Measurements from ENCODE around the gene PRM1.
A peak's percentile ranks its signal among the peaks of the same experiment; 100 is the strongest.

The PRM1 gene

DNA sequence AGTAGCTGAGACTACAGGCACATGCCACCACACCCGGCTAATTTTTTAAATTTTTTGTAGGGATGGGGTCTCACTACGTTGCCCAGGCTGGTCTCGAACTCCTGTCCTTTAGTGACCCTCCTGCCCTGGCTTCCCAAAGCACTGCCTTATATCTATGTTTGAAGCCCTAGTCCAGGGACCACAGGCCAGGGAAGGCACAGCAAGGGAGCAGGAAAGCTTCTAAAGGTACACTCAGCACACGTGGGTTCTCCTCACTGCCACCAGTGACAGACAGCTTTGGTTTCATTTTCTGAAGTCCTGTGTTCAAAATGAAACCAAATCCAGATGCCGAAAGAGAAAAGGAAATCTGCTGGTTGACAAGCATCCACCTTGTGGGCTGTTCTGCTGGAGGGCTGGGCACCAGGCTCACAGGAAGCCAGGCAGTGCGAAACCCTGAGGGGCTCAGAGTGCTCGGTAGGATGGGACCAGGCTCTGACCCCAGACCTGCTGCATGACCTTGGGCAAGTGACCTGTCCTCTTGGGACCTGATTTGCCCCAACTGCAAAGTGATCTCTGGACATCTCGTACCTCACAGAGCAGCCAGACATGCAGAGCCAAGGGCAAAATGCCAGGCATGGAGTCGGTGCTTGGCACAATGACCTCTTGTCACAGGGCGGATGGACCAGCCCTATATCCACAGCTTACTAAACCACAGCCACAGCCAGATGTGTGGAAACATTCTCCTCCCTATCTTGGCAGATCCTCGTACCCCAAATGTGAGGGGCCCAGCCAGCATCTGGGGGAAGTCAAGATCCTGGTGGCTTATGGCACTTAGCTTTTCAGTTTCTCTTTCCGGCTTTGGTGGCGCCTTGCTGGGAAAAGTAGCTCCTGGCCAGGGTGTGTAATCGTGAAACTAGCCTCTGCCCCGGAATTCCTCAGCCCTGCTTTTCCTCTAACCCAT lies 22.3 kb downstream of the PRM1 start:
- no peak for TF ChIP-seq MYC (IDR thresholded peaks at IDR 0.05; ENCODE audit: low read depth, low read length)
- TF ChIP-seq POLR2A (IDR thresholded peaks at IDR 0.05; ENCODE audit: extremely low read depth, insufficient read length) = no peak
- no peak for TF ChIP-seq CTCF (IDR thresholded peaks at IDR 0.05; ENCODE audit: low read depth, low read length)
- TF ChIP-seq MAX (IDR thresholded peaks at IDR 0.05; ENCODE audit: low read depth, low read length) = no peak
- no peak for DNase-seq (ENCODE audit: low read depth)
- no peak overlapping the region for H3K4me3 ChIP-seq (ENCODE audit: low read depth, low read length)

DNA sequence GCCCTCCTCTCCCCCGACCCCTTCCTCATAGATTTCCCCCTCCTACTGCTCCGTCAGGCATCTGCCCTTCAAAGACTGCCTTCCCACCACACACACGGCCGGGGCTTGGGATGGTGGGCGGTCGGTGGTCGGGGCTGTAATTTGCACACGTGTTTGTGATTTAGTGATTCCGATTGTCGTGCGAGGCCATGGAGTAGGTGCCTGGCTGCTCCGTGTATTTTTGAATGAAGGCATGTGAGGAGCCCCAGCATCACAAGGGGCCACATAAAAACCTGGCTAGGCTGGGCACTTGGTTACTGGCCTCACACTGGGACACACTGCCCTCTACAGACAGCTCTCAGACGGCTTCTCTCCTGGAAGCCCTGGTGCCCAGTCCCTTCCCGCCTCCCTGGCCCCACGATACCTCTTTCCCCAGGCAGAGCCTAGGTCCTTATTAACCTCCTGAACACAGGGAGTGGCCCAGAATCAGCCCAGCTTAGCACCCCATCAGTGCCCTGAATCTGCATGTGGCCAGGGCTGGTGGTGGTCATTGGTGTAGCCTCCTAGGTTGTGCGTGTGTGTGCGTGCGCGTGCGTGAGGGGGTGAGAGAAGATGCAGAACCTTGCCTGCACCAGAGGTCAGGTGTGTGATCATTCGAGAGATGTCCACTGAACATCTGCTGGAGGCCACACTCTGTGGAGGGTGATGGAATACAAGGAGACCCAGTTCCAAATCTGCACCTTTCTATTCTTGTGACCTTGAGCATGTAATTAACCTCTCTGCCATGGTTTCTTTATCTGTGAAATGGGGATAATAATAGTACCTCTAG lies 23.8 kb downstream of the PRM1 start:
- peak overlapping the region; percentile 64 for H3K4me3 ChIP-seq (ENCODE audit: low read depth, low read length)
- TF ChIP-seq POLR2A (IDR thresholded peaks at IDR 0.05; ENCODE audit: extremely low read depth, insufficient read length) = no peak
- no peak; the same call in 1 of the 2 replicates for TF ChIP-seq MYC (IDR thresholded peaks at IDR 0.05; ENCODE audit: low read depth, low read length)
- TF ChIP-seq MAX (IDR thresholded peaks at IDR 0.05; ENCODE audit: low read depth, low read length) = peak; percentile 63; the same call in 1 of the 2 replicates
- peak; percentile 74 for TF ChIP-seq CTCF (IDR thresholded peaks at IDR 0.05; ENCODE audit: low read depth, low read length)
- peak; percentile 88 for DNase-seq (ENCODE audit: low read depth)

GRCh38 chr16:11256661-11257130 lies 24.4 kb downstream of the PRM1 start:
- TF ChIP-seq MAX (IDR thresholded peaks at IDR 0.05; ENCODE audit: low read depth, low read length) (no peak), POLR2A (IDR thresholded peaks at IDR 0.05; ENCODE audit: extremely low read depth, insufficient read length) (no peak), CTCF (IDR thresholded peaks at IDR 0.05; ENCODE audit: low read depth, low read length) (no peak)
- no peak for DNase-seq (ENCODE audit: low read depth)
- peak overlapping the region; percentile 64 for H3K4me3 ChIP-seq (ENCODE audit: low read depth, low read length)

DNA sequence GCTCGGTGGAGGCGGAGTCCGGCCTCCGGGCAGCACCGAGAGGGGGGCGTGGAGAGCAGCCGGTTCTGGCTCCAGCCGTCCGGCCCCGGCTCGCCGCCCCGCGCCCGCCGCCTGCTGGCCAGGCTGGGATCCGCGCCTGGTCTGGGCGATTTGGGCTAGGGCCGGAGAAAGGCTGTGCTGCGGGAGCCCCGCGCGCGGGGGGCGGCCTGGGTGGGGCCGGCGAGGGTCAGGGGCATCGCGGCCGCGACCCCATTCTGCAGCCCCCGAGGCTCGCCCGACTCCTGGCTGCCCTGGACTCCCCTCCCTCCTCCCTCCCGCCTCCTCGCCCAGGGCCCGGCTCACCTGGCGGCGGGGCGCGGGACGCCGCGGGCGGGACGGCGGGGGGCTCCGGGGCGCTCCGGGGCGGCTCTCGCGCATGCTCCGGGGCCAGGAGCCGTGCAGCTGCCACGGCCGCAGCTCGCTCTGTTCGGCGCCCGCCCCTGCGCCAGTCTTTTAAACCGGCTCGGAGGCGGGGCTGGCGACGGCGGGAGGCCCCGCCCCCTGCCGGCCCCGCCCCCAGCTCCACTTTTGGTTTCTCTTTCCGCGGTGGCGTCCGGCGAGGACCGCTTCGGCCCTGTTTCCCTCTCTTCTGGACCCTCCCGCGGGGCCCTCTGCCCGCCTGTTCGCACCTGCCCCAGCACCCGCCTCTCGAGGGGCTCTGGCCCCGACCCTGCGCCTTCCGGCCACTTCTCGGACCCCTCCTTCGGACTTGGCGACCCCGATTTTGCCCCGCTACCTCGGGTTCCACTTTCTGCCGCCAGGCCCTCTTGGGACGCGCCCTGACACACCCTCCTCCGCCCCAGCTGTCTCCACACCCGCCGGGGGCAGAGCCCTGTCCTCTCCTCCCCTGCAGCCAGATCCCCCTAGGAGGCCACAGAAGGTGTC lies 25.1 kb downstream of the PRM1 start, which contains the start of gene SOCS1:
TSS of gene SOCS1 (minus strand) at position 468 of the 924 bp plus-strand sequence. CDS start 726 bp downstream, outside the sequence.
- TF ChIP-seq POLR2A (IDR thresholded peaks at IDR 0.05; ENCODE audit: extremely low read depth, insufficient read length) (peak; percentile 80), MYC (IDR thresholded peaks at IDR 0.05; ENCODE audit: low read depth, low read length) (no peak), CTCF (IDR thresholded peaks at IDR 0.05; ENCODE audit: low read depth, low read length) (peak; percentile 49), MAX (IDR thresholded peaks at IDR 0.05; ENCODE audit: low read depth, low read length) (no peak)
- peak; percentile 86 for DNase-seq (ENCODE audit: low read depth)
- H3K4me3 ChIP-seq (ENCODE audit: low read depth, low read length) = peak within 1 kb of the TSS; percentile 64
